BLaER1 treated with 17β-estradiol and CSF1 and Interleukin-3, amounts not matched to agents 10 nM and 100 nM (cell line): ENCODE results near the gene CHAC2.
A peak's percentile ranks its signal among the peaks of the same experiment; 100 is the strongest.

Source experiments
- H3K27ac ChIP-seq, 11 experiments: shearing (Covaris generic); formaldehyde crosslinking; 2 replicates each; pipeline ENCODE4 v1.8.1; 2022
- H3K27me3 ChIP-seq, 11 experiments: shearing (Covaris generic); formaldehyde crosslinking; 2 replicates each; pipeline ENCODE4 v1.8.1; 2022
- H3K36me3 ChIP-seq, 11 experiments: shearing (Covaris generic); formaldehyde crosslinking; 2 replicates each; pipeline ENCODE4 v1.8.1; 2022
- H3K4me1 ChIP-seq, 10 experiments: shearing (Covaris generic); formaldehyde crosslinking; 2 replicates each; pipeline ENCODE4 v1.8.1; 2022
- H3K4me2 ChIP-seq, 11 experiments: shearing (Covaris generic); formaldehyde crosslinking; 2 replicates each; pipeline ENCODE4 v1.8.1; 2022
- H3K4me3 ChIP-seq, 10 experiments: shearing (Covaris generic); formaldehyde crosslinking; 2 replicates each; pipeline ENCODE4 v1.8.1; 2022
- H3K9ac ChIP-seq, 11 experiments: shearing (Covaris generic); formaldehyde crosslinking; 2 replicates each; pipeline ENCODE4 v1.8.1; 2022
- H3K9me3 ChIP-seq, 11 experiments: shearing (Covaris generic); formaldehyde crosslinking; replicated peaks in 1 of 11; 2 replicates each; pipeline ENCODE4 v1.8.1; 2022
- H4K20me1 ChIP-seq, 11 experiments: shearing (Covaris generic); formaldehyde crosslinking; 2 replicates each; pipeline ENCODE4 v1.8.1; 2022
- Cebpa-rat ChIP-seq, 11 experiments: shearing (Covaris generic); IDR thresholded peaks; 2 replicates each; pipeline ENCODE4 v1.8.1; 2022

Gene CHAC2

GRCh38 chr2:53785366-53785765, 17.8 kb downstream of the CHAC2 start:
- Histone ChIP-seq H4K20me1 (peaks cover 0 to 46% (median 6%) of the 10 kb centered on the region in 11 experiments; a peak in 8 of 22 replicates), H3K4me3 (peak overlapping the region; percentile 84 to 99 (median 89)), H3K4me1 (peaks cover 23 to 43% (median 36%) of the 10 kb centered on the region in 10 experiments), H3K9ac (peak overlapping the region; percentile 83 to 99 (median 91)), H3K4me2 (peak overlapping the region; percentile 84 to 96 (median 90)), H3K27ac (peak overlapping the region; percentile 64 to 97 (median 90); a peak in 21 of 22 replicates), H3K27me3 (no peaks in the 10 kb centered on the region), H3K9me3 (no peaks in the 10 kb centered on the region), H3K36me3 (peaks cover 12 to 34% (median 28%) of the 10 kb centered on the region in 11 experiments; a peak in 21 of 22 replicates)
- TF ChIP-seq Cebpa-rat (IDR thresholded peaks at IDR 0.05): no peak

- H3K27ac ChIP-seq: peak overlapping the region; percentile 64 to 97 (median 90)
- peak overlapping the region; percentile 84 to 99 (median 89) for H3K4me3 ChIP-seq
- no peaks in the 10 kb centered on the region for H3K27me3 ChIP-seq
- TF ChIP-seq Cebpa-rat (IDR thresholded peaks at IDR 0.05): no peak
- peak overlapping the region; percentile 84 to 96 (median 90) for H3K4me2 ChIP-seq
- peaks cover 8 to 25% (median 19%) of the 10 kb centered on the region in 11 experiments; a peak in 21 of 22 replicates for H3K36me3 ChIP-seq
- H3K4me1 ChIP-seq: peaks cover 23 to 49% (median 36%) of the 10 kb centered on the region in 10 experiments
- peaks cover 0 to 46% (median 6%) of the 10 kb centered on the region in 11 experiments; a peak in 8 of 22 replicates for H4K20me1 ChIP-seq
- peak overlapping the region; percentile 83 to 99 (median 91) for H3K9ac ChIP-seq
- no peaks in the 10 kb centered on the region for H3K9me3 ChIP-seq
These were observed 18.7 kb downstream of the CHAC2 start for GRCh38 chr2:53786352-53786704.

GRCh38 chr2:53786705-53787613, 19.4 kb downstream of the CHAC2 start, which contains the start of the genes ASB3 and ERLEC1:
ASB3 (minus strand) TSS chr2:53786953; CDS start chr2:53765572, 21,381 bp downstream.
ERLEC1 (plus strand) TSS chr2:53787044; CDS start chr2:53787211, 167 bp downstream.
- Histone ChIP-seq H3K9me3 (no peaks in the 10 kb centered on the region), H3K4me1 (peaks cover 23 to 49% (median 36%) of the 10 kb centered on the region in 10 experiments), H3K27me3 (no peaks in the 10 kb centered on the region), H3K27ac (peak within 1 kb of the TSS; percentile 64 to 97 (median 90)), H4K20me1 (peaks cover 0 to 47% (median 9%) of the 10 kb centered on the region in 11 experiments; a peak in 9 of 22 replicates), H3K36me3 (peaks cover 2 to 18% (median 12%) of the 10 kb centered on the region in 11 experiments; a peak in 21 of 22 replicates), H3K4me2 (peak within 1 kb of the TSS; percentile 90 to 98 (median 91)), H3K9ac (peak within 1 kb of the TSS; percentile 83 to 99 (median 91)), H3K4me3 (peak within 1 kb of the TSS; percentile 84 to 99 (median 89))
- no peak for TF ChIP-seq Cebpa-rat (IDR thresholded peaks at IDR 0.05)

GRCh38 chr2:53787614-53788289, 20.1 kb downstream of the CHAC2 start:
- Histone ChIP-seq H3K9me3 (no peaks in the 10 kb centered on the region), H3K4me1 (peaks cover 23 to 46% (median 34%) of the 10 kb centered on the region in 10 experiments), H4K20me1 (peaks cover 0 to 46% (median 11%) of the 10 kb centered on the region in 11 experiments; a peak in 10 of 22 replicates), H3K27me3 (no peaks in the 10 kb centered on the region), H3K4me3 (peak overlapping the region; percentile 84 to 99 (median 89)), H3K36me3 (peaks cover 0 to 10% (median 5%) of the 10 kb centered on the region in 11 experiments; a peak in 15 of 22 replicates), H3K4me2 (peak overlapping the region; percentile 78 to 98 (median 91)), H3K9ac (peak overlapping the region; percentile 83 to 99 (median 91)), H3K27ac (peak overlapping the region; percentile 64 to 97 (median 90); a peak in 21 of 22 replicates)
- TF ChIP-seq Cebpa-rat (IDR thresholded peaks at IDR 0.05): no peak

DNA sequence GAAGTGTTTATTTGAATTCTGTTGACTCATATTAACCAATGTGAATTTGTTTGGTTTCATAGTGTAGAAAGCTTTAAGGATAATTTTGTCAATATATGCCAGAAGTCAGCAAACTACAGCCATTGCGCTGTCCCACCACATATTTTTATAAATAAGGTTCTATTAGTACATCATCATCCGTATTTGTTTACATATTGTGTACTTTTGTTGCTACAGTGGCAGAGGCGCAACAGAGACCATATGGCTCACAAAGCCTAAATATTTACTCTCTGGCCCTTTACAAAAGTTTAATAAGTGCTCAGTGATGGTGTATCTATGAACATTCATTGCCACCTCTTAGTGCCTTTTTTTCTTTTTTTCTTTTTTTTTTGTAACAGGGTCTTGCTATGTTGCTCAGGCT, 25.7 kb downstream of the CHAC2 start:
- Histone ChIP-seq H4K20me1 (peaks cover 0 to 29% (median 11%) of the 10 kb centered on the region in 11 experiments; a peak in 9 of 22 replicates), H3K27ac (no peak overlapping the region), H3K27me3 (no peaks in the 10 kb centered on the region), H3K9ac (no peak overlapping the region), H3K36me3 (peaks cover 38 to 51% (median 45%) of the 10 kb centered on the region in 11 experiments), H3K9me3 (no peaks in the 10 kb centered on the region), H3K4me1 (peaks cover 3 to 21% (median 9%) of the 10 kb centered on the region in 10 experiments), H3K4me3 (no peak overlapping the region), H3K4me2 (no peak overlapping the region)
- no peak for TF ChIP-seq Cebpa-rat (IDR thresholded peaks at IDR 0.05)

DNA sequence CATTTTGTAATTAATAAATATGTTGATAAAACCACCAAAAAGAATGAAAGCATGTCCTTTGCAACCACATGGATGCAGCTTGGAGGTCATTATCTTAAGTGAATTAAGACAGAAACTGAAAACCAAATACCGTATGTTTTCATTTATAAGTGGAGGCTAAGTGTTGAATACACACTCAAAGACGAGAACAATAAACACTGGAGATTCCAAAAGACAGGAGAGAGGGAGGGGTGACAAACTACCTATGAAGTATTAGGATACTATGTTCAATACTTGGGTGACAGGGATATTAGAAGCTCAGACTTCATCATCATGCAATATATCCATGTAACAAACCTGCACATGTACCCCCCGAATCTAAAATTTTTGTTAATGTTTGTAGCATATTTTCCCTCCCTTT, 26.2 kb downstream of the CHAC2 start:
- Histone ChIP-seq H3K27me3 (no peaks in the 10 kb centered on the region), H4K20me1 (peaks cover 0 to 26% (median 8%) of the 10 kb centered on the region in 11 experiments; a peak in 9 of 22 replicates), H3K36me3 (peaks cover 43 to 56% (median 50%) of the 10 kb centered on the region in 11 experiments), H3K4me1 (peaks cover 0 to 16% (median 3%) of the 10 kb centered on the region in 10 experiments; a peak in 13 of 20 replicates), H3K9me3 (no peaks in the 10 kb centered on the region), H3K9ac (no peak overlapping the region), H3K4me3 (no peak overlapping the region), H3K27ac (no peak overlapping the region), H3K4me2 (no peak overlapping the region)
- TF ChIP-seq Cebpa-rat (IDR thresholded peaks at IDR 0.05): no peak

DNA sequence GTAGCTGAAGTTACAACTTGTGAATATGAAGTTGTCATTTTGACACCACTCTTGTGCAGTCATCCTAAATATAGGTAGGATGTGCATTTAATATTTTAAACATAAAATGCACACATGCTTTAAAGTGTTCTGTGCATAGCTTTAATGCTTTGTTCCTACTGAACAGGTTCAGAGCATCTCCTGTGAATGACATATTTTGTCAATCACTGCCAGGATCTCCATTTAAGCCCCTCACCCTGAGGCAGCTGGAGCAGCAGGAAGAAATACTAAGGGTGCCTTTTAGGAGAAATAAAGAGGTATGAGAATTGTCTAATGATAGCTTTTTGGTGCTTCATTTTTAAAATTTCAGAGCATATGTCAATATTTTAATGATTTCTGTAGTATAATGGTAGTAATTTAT, 33.9 kb downstream of the CHAC2 start:
- Histone ChIP-seq H3K27ac (no peak overlapping the region), H3K4me1 (peaks cover 0 to 16% (median 0%) of the 10 kb centered on the region in 10 experiments; a peak in 7 of 20 replicates), H3K4me3 (no peak overlapping the region), H3K9ac (no peak overlapping the region), H3K36me3 (peaks cover 82 to 100% (median 95%) of the 10 kb centered on the region in 11 experiments), H3K9me3 (no peaks in the 10 kb centered on the region), H3K4me2 (no peak overlapping the region), H3K27me3 (no peaks in the 10 kb centered on the region), H4K20me1 (no peaks in the 10 kb centered on the region; a peak in 1 of 22 replicates)
- no peak for TF ChIP-seq Cebpa-rat (IDR thresholded peaks at IDR 0.05)

- Histone ChIP-seq H3K27me3 (no peaks in the 10 kb centered on the region), H3K4me2 (peak overlapping the region in 1 of 11 experiments; percentile 39; a peak in 3 of 22 replicates), H3K27ac (no peak overlapping the region), H3K4me3 (no peak overlapping the region), H4K20me1 (no peaks in the 10 kb centered on the region; a peak in 1 of 22 replicates), H3K9me3 (no peaks in the 10 kb centered on the region), H3K36me3 (peaks cover 83 to 100% (median 95%) of the 10 kb centered on the region in 11 experiments), H3K9ac (no peak overlapping the region), H3K4me1 (peaks cover 0 to 16% (median 0%) of the 10 kb centered on the region in 10 experiments; a peak in 7 of 20 replicates)
- TF ChIP-seq Cebpa-rat (IDR thresholded peaks at IDR 0.05): no peak
These were observed 35.1 kb downstream of the CHAC2 start for GRCh38 chr2:53802617-53803151.
